OCI-LY7 (cell line): ENCODE data around the gene TTC9. TPM values are rescaled to one million over a fixed set of nuclear protein-coding genes. Genes with fewer than 3 reads are reported as not detected.

Experiments used
- BruUV-seq: library from RNA; stranded (reverse); fragments of 400-500 nt; replicated peaks from 2 replicates; lab custom pipeline; 2021; lab: Mats Ljungman, UMichigan
- CTCF ChIA-PET: fragments of 300-600 bp; sonication (Branson Sonifier 250); formaldehyde crosslinking; loops from one replicate; lab custom pipeline; 2022; ENCODE audit warnings: antibody characterized with exemption; ENCODE audit not compliant: unreplicated experiment; lab: Charles Lee
- POLR2A ChIA-PET: fragments of 300-600 bp; sonication (Branson Sonifier 250); formaldehyde crosslinking; loops from one replicate; lab custom pipeline; 2022; ENCODE audit warnings: antibody characterized with exemption; lab: Charles Lee
- DNase-seq: peaks from one replicate; pipeline ENCODE4 v3.0.0-alpha.2; 2015; ENCODE audit warnings: low spot score
- H2AFZ ChIP-seq: fragments of 200-600 bp; sonication (generic), shearing (Covaris generic); 2 replicates; pipeline ENCODE4 v1.6.1; 2014; ENCODE audit warnings: mild to moderate bottlenecking, antibody characterized with exemption, low read length, moderate library complexity
- H3K27ac ChIP-seq: fragments of 200-600 bp; sonication (generic); 2 replicates; pipeline ENCODE4 v1.5.1; 2014; ENCODE audit warnings: mixed run types, low read depth, mild to moderate bottlenecking, moderate library complexity, low read length, inconsistent platforms; ENCODE audit not compliant: poor library complexity, severe bottlenecking
- H3K36me3 ChIP-seq: fragments of 200-600 bp; sonication (generic); 2 replicates; pipeline ENCODE4 v1.6.1; 2014; ENCODE audit warnings: mild to moderate bottlenecking, antibody characterized with exemption, low read length, moderate library complexity, mixed read lengths; ENCODE audit not compliant: insufficient read depth
- H3K4me1 ChIP-seq: fragments of 200-600 bp; sonication (generic); 2 replicates; pipeline ENCODE4 v1.5.1; 2014; ENCODE audit warnings: mild to moderate bottlenecking, low read length; ENCODE audit not compliant: insufficient read depth, poor library complexity, severe bottlenecking
- H3K4me2 ChIP-seq: fragments of 200-600 bp; sonication (generic); 2 replicates; pipeline ENCODE4 v1.6.1; 2014; ENCODE audit warnings: mild to moderate bottlenecking, low read length
- H3K4me3 ChIP-seq: fragments of 200-600 bp; sonication (generic); 2 replicates; pipeline ENCODE4 v1.5.1; 2014; ENCODE audit warnings: mild to moderate bottlenecking, low read depth, low read length; ENCODE audit not compliant: poor library complexity, severe bottlenecking
- H3K79me2 ChIP-seq: fragments of 200-600 bp; sonication (generic); 2 replicates; pipeline ENCODE4 v1.6.1; 2016; ENCODE audit warnings: low read depth, mild to moderate bottlenecking, low read length, moderate library complexity, mixed read lengths; ENCODE audit not compliant: insufficient read depth
- H3K9me2 ChIP-seq: fragments of 200-600 bp; sonication (generic); 2 replicates; pipeline ENCODE4 v1.6.1; 2016; ENCODE audit warnings: mild to moderate bottlenecking, low read length, mixed read lengths; ENCODE audit not compliant: insufficient read depth
- H3K9me3 ChIP-seq: fragments of 200-600 bp; sonication (generic); 2 replicates; pipeline ENCODE4 v1.6.1; 2014; ENCODE audit warnings: mild to moderate bottlenecking, mixed run types, low read length, mixed read lengths
- H4K20me1 ChIP-seq: fragments of 200-600 bp; sonication (generic); 2 replicates; pipeline ENCODE4 v1.6.1; 2014; ENCODE audit warnings: mild to moderate bottlenecking, antibody characterized with exemption, low read length, moderate library complexity, mixed read lengths; ENCODE audit not compliant: insufficient read depth
- CTCF ChIP-seq: fragments of 200-600 bp; sonication (generic); conservative IDR thresholded peaks from 2 replicates; pipeline ENCODE4 v1.5.1; 2014; ENCODE audit warnings: mild to moderate bottlenecking, antibody characterized with exemption, low read length, moderate library complexity, mixed read lengths
- EZH2phosphoT487 ChIP-seq: fragments of 200-600 bp; sonication (generic); IDR thresholded peaks from 2 replicates; pipeline ENCODE4 v1.6.1; 2018; ENCODE audit warnings: low read depth, borderline replicate concordance, mild to moderate bottlenecking, mixed run types, antibody characterized with exemption, low read length, moderate library complexity, mixed read lengths
- intact Hi-C: fragments of 100-400 bp; cut with micrococcal nuclease; formaldehyde crosslinking; loops from one replicate; pipeline ENCODE4 v1.10.0; 2022; ENCODE audit not compliant: unreplicated experiment
- total RNA-seq, 2 experiments: library from RNA; depleted of rRNA in 1 of 2; stranded (reverse); fragments of >200 nt in 1 of 2; shearing (Covaris generic) in 1 of 2; gene quantifications; 2 replicates each; pipeline ENCODE4 v1.2.3, GENCODE V29; 2014 to 2022

The TTC9 gene
- total RNA-seq, 2 experiments from 2014 or later, result 11.0 to 13.0 TPM

DNA sequence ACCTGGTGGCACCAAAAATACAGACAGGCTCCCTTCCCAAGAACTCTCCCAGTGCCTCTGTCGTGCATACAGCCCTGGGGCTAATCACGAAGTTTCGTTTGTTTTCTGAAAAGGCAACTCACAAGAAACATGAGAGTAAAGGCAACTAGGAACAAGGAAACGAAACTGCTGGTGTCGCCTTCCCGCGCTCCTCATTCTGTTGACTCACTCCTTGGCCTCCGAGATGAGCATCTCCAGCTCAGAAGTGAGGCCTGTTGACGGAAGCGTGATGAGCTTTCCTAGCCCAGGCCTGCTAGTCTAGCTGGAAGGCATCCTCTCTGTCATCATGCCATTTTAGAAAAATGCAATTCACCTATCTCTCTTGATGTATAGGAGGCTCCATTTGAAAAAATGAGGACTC lies 50.5 kb downstream of the TTC9 start:
- no TSS peak for BruUV-seq
- intact Hi-C loops, result no loop called here
- ChIA-PET CTCF (no interaction called here), POLR2A (interaction anchor here (0.7 kb wide), 1 partner anchor 76 kb away, joined by 4 read pairs; no protein-coding TSS in a partner anchor)
- H3K9me2 ChIP-seq, result no peaks in the 10 kb centered on the region
- no peak for DNase-seq
- H4K20me1 ChIP-seq, result no peaks in the 10 kb centered on the region
- H2AFZ ChIP-seq, result no peak overlapping the region
- no peak overlapping the region for H3K4me3 ChIP-seq
- no peaks in the 10 kb centered on the region for H3K36me3 ChIP-seq
- no peaks in the 10 kb centered on the region for H3K4me1 ChIP-seq
- no peak overlapping the region for H3K27ac ChIP-seq
- no peak overlapping the region for H3K4me2 ChIP-seq
- H3K9me3 ChIP-seq, result no peaks in the 10 kb centered on the region
- no peaks in the 10 kb centered on the region for H3K79me2 ChIP-seq
- TF ChIP-seq CTCF (no peak), EZH2phosphoT487 (no peak)

DNA sequence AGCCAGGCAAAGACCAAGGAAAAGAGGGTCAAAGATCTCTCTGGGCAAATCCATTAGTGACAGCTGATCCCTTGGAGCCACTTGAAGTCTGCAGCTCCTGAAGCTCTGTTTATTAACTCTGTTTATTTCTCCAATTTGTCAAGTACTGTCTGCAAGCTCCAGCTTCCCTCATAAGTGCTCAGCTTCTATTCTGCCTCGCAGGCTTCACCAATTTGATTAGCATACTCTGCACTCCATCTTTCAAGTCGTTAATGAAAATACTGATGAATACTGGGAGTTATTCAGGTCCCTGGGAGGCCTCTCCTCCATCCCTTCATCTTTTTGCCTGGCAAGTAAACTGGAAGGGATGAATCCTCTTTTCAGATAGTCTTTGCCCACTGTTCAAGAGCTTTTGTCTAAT lies 54.3 kb downstream of the TTC9 start:
- no peaks in the 10 kb centered on the region for H3K79me2 ChIP-seq
- H3K4me3 ChIP-seq, result no peak overlapping the region
- CTCF ChIA-PET, result no interaction called here
- H2AFZ ChIP-seq, result no peak overlapping the region
- H3K27ac ChIP-seq, result no peak overlapping the region
- no peaks in the 10 kb centered on the region for H3K36me3 ChIP-seq
- no peaks in the 10 kb centered on the region for H3K9me2 ChIP-seq
- intact Hi-C loops, result no loop called here
- no peaks in the 10 kb centered on the region for H3K9me3 ChIP-seq
- no TSS peak for BruUV-seq
- H3K4me1 ChIP-seq, result no peaks in the 10 kb centered on the region
- no peak for TF ChIP-seq EZH2phosphoT487
- TF ChIP-seq CTCF, result no peak
- POLR2A ChIA-PET, result interaction anchor here (1.0 to 1.1 kb wide), 3 partner anchors 11 to 47 kb away, joined by 3 to 4 read pairs (median 4); no protein-coding TSS in a partner anchor
- H4K20me1 ChIP-seq, result no peaks in the 10 kb centered on the region
- no peak overlapping the region for H3K4me2 ChIP-seq
- no peak for DNase-seq

- DNase-seq, result no peak
- Histone ChIP-seq H4K20me1 (no peaks in the 10 kb centered on the region), H3K79me2 (no peaks in the 10 kb centered on the region), H3K27ac (no peak overlapping the region), H3K4me3 (no peak overlapping the region), H3K9me2 (no peaks in the 10 kb centered on the region), H3K9me3 (no peaks in the 10 kb centered on the region), H3K4me1 (no peaks in the 10 kb centered on the region), H2AFZ (no peak overlapping the region), H3K4me2 (no peak overlapping the region), H3K36me3 (no peaks in the 10 kb centered on the region)
- TF ChIP-seq EZH2phosphoT487 (no peak), CTCF (no peak)
- POLR2A ChIA-PET, result interaction anchor here (1.1 kb wide), 1 partner anchor 10 kb away, joined by 4 read pairs; no protein-coding TSS in a partner anchor
- intact Hi-C loops, result no loop called here
- CTCF ChIA-PET, result no interaction called here
- BruUV-seq, result no TSS peak
These were observed 56.0 kb downstream of the TTC9 start for GRCh38 chr14:70697701-70698100.
